HepG2 (cell line): ENCODE results near the gene NOXRED1. TPM values are rescaled to one million over a fixed set of nuclear protein-coding genes. Genes with fewer than 3 reads are reported as not detected.
A peak's percentile ranks its signal among the peaks of the same experiment; 100 is the strongest.

Experiments used
- ATAC-seq: fragments of 200-7000 bp; cut with Tn5 transposase; 3 replicates; pipeline ENCODE4 v1.9.1; 2020; ENCODE audit warnings: mild to moderate bottlenecking, moderate library complexity
- BruUV-seq: library from RNA; stranded (reverse); fragments of 400-500 nt; replicated peaks from 2 replicates; lab custom pipeline; 2021; lab: Mats Ljungman, UMichigan
- CTCF ChIA-PET: fragments of 300-600 bp; formaldehyde crosslinking; extraction: SDS; loops from one replicate; lab custom pipeline; 2021; ENCODE audit warnings: low total read pairs, inconsistent platforms, low intra/inter-chr PET ratio; lab: Yijun Ruan, JAX
- POLR2A ChIA-PET: fragments of 350-600 bp; sonication (Branson Sonifier 250); formaldehyde crosslinking; loops from one replicate; lab custom pipeline; 2020; ENCODE audit warnings: antibody characterized with exemption, inconsistent platforms; lab: Yijun Ruan, JAX
- DNase-seq: peaks from one replicate; pipeline ENCODE4 v3.0.0-alpha.2; 2015; ENCODE audit warnings: low spot score
- FAIRE-seq: peaks from 3 replicates; lab custom pipeline; 2011; peaks lifted over from hg19 to GRCh38; lab: Jason Lieb, UNC
- H2AFZ ChIP-seq: one replicate; pipeline ENCODE4 v1.6.1; 2011; ENCODE audit warnings: low read length, inconsistent platforms
- H3K27ac ChIP-seq: fragments of 300-600 bp; 3 replicates; pipeline ENCODE4 v1.8.0; 2011; ENCODE audit warnings: mixed run types, mild to moderate bottlenecking, mixed read lengths, low read length, inconsistent platforms; ENCODE audit not compliant: insufficient read depth; ENCODE audit errors: extremely low read length
- H3K27me3 ChIP-seq, 2 experiments: fragments of 200-600 bp in 1 of 2; 2 replicates in 1 of 2; 3 replicates in 1 of 2; pipeline versions ENCODE4 v1.6.0 to v1.8.0; 2011; ENCODE audit warnings: low read length in 2 of 2, mild to moderate bottlenecking in 2 of 2, moderate library complexity in 2 of 2, inconsistent platforms in 1 of 2; ENCODE audit not compliant: insufficient read depth in 2 of 2, control insufficient read depth in 1 of 2
- H3K36me3 ChIP-seq, 2 experiments: fragments of 200-600 bp in 1 of 2; replicated peaks in 1 of 2; 2 replicates in 1 of 2; 3 replicates in 1 of 2; pipeline versions ENCODE4 v1.5.1 to v1.8.0; 2011; ENCODE audit warnings: low read length in 2 of 2, inconsistent platforms in 1 of 2; ENCODE audit not compliant: insufficient read depth in 2 of 2, control insufficient read depth in 1 of 2
- H3K4me1 ChIP-seq: 2 replicates; pipeline ENCODE4 v1.5.1; 2012; ENCODE audit warnings: low read length, inconsistent platforms; ENCODE audit not compliant: insufficient read depth
- H3K4me2 ChIP-seq: 2 replicates; pipeline ENCODE4 v1.6.0; 2011; ENCODE audit warnings: low read depth, low read length, inconsistent platforms
- H3K4me3 ChIP-seq, 3 experiments: fragments of 200-600 bp in 1 of 3; sonication (generic), shearing (Covaris generic) in 1 of 3; replicated peaks in 1 of 3; 2 replicates each; pipeline ENCODE4 v1.5.1; 2011 to 2016; ENCODE audit warnings: low read length in 3 of 3, inconsistent platforms in 2 of 3, low read depth in 2 of 3, mild to moderate bottlenecking in 2 of 3, control low read depth in 1 of 3, mixed read lengths in 1 of 3; ENCODE audit not compliant: insufficient read depth in 1 of 3
- H3K79me2 ChIP-seq: one replicate; pipeline ENCODE4 v1.6.1; 2011; ENCODE audit warnings: low read length, inconsistent platforms; ENCODE audit not compliant: insufficient read depth
- H3K9ac ChIP-seq: 2 replicates; pipeline ENCODE4 v1.6.0; 2011; ENCODE audit warnings: mild to moderate bottlenecking, low read depth, low read length, inconsistent platforms; ENCODE audit not compliant: insufficient read depth
- H3K9me3 ChIP-seq: 2 replicates; pipeline ENCODE4 v1.5.1; 2012; ENCODE audit warnings: mild to moderate bottlenecking, low read length
- H4K20me1 ChIP-seq: 2 replicates; pipeline ENCODE4 v1.6.0; 2011; ENCODE audit warnings: inconsistent platforms, mild to moderate bottlenecking, low read length, moderate library complexity; ENCODE audit not compliant: insufficient read depth
- ARNT ChIP-seq: fragments of 450-650 bp; IDR thresholded peaks from 2 replicates; pipeline ENCODE4 v1.6.1; 2017
- BCLAF1 ChIP-seq: fragments of 450-650 bp; IDR thresholded peaks from 2 replicates; pipeline ENCODE4 v1.6.1; 2017; ENCODE audit warnings: mild to moderate bottlenecking
- PHF5A ChIP-seq: IDR thresholded peaks from one replicate; pipeline ENCODE4 v1.6.1; 2018; ENCODE audit warnings: low read depth, missing genetic modification reagents; ENCODE audit not compliant: unreplicated experiment
- POLR2A ChIP-seq, 2 experiments: IDR thresholded peaks; 2 replicates each; pipeline ENCODE4 v1.6.1; 2011; ENCODE audit warnings: low read depth in 2 of 2, low read length in 2 of 2, mild to moderate bottlenecking in 1 of 2, moderate library complexity in 1 of 2; ENCODE audit not compliant: insufficient read depth in 1 of 2
- POLR2AphosphoS2 ChIP-seq: IDR thresholded peaks from 2 replicates; pipeline ENCODE4 v1.6.1; 2011; ENCODE audit warnings: low read depth, low read length, improper control_type of control experiment
- SAP130 ChIP-seq: IDR thresholded peaks from 2 replicates; pipeline ENCODE4 v1.6.1; 2016; ENCODE audit warnings: low read depth
- ZNF10 ChIP-seq: sonication (generic); formaldehyde crosslinking; IDR thresholded peaks from 2 replicates; pipeline ENCODE4 v1.4.0; 2020; ENCODE audit warnings: mild to moderate bottlenecking, low read depth, missing genetic modification reagents, borderline replicate concordance
- ZNF264 ChIP-seq: sonication (generic); formaldehyde crosslinking; IDR thresholded peaks from 2 replicates; pipeline ENCODE4 v1.4.0; 2020; ENCODE audit warnings: missing genetic modification reagents
- WGBS: methylation state at CpG from one replicate; pipeline ENCODE4 v1.1.6; 2017; ENCODE audit warnings: low lambda C conversion rate; 5-methylcytosine and 5-hydroxymethylcytosine counted together
- in situ Hi-C: cut with HindIII; loops from 2 replicates; pipeline ENCODE4 v1.10.0; 2017; ENCODE audit warnings: low pct_unique_long_range_greater_than_20kb; ENCODE audit not compliant: extremely low pct_ligation_motif_present
- intact Hi-C: fragments of 100-400 bp; cut with micrococcal nuclease; formaldehyde crosslinking; loops from one replicate; pipeline ENCODE4 v1.10.0; 2022; ENCODE audit not compliant: unreplicated experiment
- polyA plus RNA-seq, 8 experiments: library from polyadenylated mRNA; depleted of rRNA in 3 of 8; stranded (reverse) in 7 of 8; unstranded in 1 of 8; fragments of >200 nt; fragmentation: Illumina TruSeq in 4 of 8; extraction: Trizol in 4 of 8; gene quantifications; 2 replicates each; pipeline versions ENCODE4 v1.2.1 to v1.2.3, GENCODE V29; 2011 to 2016; ENCODE audit warnings: low read depth in 4 of 8, missing spikeins in 1 of 8, mixed read lengths in 1 of 8; ENCODE audit not compliant: insufficient read depth in 1 of 8
- total RNA-seq, 5 experiments: library from RNA; depleted of rRNA; stranded (reverse); fragments of >200 nt; fragmentation: Illumina TruSeq; extraction: Trizol; gene quantifications; 2 replicates each; pipeline ENCODE4 v1.2.3, GENCODE V29; 2016; ENCODE audit warnings: low read depth in 1 of 5
- TF ChIP-seq, protein P1 (sequence below): sonication (generic); formaldehyde crosslinking; IDR thresholded peaks from 2 replicates; pipeline ENCODE4 v1.4.0; 2020; ENCODE audit warnings: mild to moderate bottlenecking, missing genetic modification reagents
- TF ChIP-seq, protein P2 (sequence below): sonication (generic); formaldehyde crosslinking; IDR thresholded peaks from 2 replicates; pipeline ENCODE4 v1.5.0; 2020; ENCODE audit warnings: mild to moderate bottlenecking, missing genetic modification reagents
- TF ChIP-seq, protein P3 (sequence below): sonication (generic); formaldehyde crosslinking; IDR thresholded peaks from 2 replicates; pipeline ENCODE4 v1.4.0; 2020; ENCODE audit warnings: missing genetic modification reagents
- TF ChIP-seq, protein P4 (sequence below): sonication (generic); formaldehyde crosslinking; IDR thresholded peaks from 2 replicates; pipeline ENCODE4 v1.5.1; 2020; ENCODE audit warnings: mild to moderate bottlenecking, missing genetic modification reagents, moderate library complexity

Gene NOXRED1
- total and polyA plus RNA-seq, 2 of the 13 experiments (the other 11 are each of a cell fraction or from before 2014, with no cell fraction given), result 0.24 to 0.41 TPM

- Histone ChIP-seq H3K4me1 (peaks cover 24% of the 10 kb centered on the region), H3K27ac (peak overlapping the region; percentile 49), H3K4me2 (no peak overlapping the region), H3K9ac (no peak overlapping the region), H2AFZ (no peak overlapping the region), H3K36me3 (peaks cover 13 to 45% of the 10 kb centered on the region in 2 experiments), H3K27me3 (no peaks in the 10 kb centered on the region), H3K79me2 (no peaks in the 10 kb centered on the region), H4K20me1 (no peaks in the 10 kb centered on the region; the same call in 1 of the 2 replicates), H3K4me3 (no peak overlapping the region), H3K9me3 (no peaks in the 10 kb centered on the region)
- CTCF ChIA-PET, result interaction anchor here (1.9 kb wide), 1 partner anchor 10 kb away, joined by 4 read pairs; no protein-coding TSS in a partner anchor
- in situ Hi-C loops (no loop called here), intact Hi-C loops (no loop called here)
- WGBS, result 72% methylated on average over 5 of the region's 14 CpGs
- no peak for FAIRE-seq
- peak; percentile 38 for DNase-seq
- peak; percentile 74 for ATAC-seq
- no TSS peak for BruUV-seq
- POLR2A ChIA-PET, result interaction anchor here (0.7 to 2.0 kb wide), 5 partner anchors 9 to 31 kb away, joined by 3 to 9 read pairs (median 4); partner anchors contain the start of genes AHSA1, ISM2 and VIPAS39
- 0 out of 4 replicates have a peak, but pooled peaks of 1 of the 2 experiments have one; percentile 35 for TF ChIP-seq POLR2A (IDR thresholded peaks at IDR 0.05; ENCODE audit: insufficient read depth in 1 of 2, low read depth in 2 of 2, low read length in 2 of 2)
- no peak for TF ChIP-seq SAP130 (CRISPR knock-in tag)
- TF ChIP-seq PHF5A, result no peak
- TF ChIP-seq, protein P1, sequence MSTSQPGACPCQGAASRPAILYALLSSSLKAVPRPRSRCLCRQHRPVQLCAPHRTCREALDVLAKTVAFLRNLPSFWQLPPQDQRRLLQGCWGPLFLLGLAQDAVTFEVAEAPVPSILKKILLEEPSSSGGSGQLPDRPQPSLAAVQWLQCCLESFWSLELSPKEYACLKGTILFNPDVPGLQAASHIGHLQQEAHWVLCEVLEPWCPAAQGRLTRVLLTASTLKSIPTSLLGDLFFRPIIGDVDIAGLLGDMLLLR (CRISPR knock-in tag), result no peak
- TF ChIP-seq, protein P2, sequence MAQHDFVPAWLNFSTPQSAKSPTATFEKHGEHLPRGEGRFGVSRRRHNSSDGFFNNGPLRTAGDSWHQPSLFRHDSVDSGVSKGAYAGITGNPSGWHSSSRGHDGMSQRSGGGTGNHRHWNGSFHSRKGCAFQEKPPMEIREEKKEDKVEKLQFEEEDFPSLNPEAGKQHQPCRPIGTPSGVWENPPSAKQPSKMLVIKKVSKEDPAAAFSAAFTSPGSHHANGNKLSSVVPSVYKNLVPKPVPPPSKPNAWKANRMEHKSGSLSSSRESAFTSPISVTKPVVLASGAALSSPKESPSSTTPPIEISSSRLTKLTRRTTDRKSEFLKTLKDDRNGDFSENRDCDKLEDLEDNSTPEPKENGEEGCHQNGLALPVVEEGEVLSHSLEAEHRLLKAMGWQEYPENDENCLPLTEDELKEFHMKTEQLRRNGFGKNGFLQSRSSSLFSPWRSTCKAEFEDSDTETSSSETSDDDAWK (CRISPR knock-in tag), result no peak
- TF ChIP-seq BCLAF1, result no peak
- TF ChIP-seq, protein P3, sequence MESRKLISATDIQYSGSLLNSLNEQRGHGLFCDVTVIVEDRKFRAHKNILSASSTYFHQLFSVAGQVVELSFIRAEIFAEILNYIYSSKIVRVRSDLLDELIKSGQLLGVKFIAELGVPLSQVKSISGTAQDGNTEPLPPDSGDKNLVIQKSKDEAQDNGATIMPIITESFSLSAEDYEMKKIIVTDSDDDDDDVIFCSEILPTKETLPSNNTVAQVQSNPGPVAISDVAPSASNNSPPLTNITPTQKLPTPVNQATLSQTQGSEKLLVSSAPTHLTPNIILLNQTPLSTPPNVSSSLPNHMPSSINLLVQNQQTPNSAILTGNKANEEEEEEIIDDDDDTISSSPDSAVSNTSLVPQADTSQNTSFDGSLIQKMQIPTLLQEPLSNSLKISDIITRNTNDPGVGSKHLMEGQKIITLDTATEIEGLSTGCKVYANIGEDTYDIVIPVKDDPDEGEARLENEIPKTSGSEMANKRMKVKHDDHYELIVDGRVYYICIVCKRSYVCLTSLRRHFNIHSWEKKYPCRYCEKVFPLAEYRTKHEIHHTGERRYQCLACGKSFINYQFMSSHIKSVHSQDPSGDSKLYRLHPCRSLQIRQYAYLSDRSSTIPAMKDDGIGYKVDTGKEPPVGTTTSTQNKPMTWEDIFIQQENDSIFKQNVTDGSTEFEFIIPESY (CRISPR knock-in tag), result peak; percentile 92
- TF ChIP-seq ARNT, result no peak
- peak; percentile 49; the same call in 1 of the 2 replicates for TF ChIP-seq ZNF264 (CRISPR knock-in tag)
- no peak for TF ChIP-seq ZNF10
- TF ChIP-seq, protein P4, sequence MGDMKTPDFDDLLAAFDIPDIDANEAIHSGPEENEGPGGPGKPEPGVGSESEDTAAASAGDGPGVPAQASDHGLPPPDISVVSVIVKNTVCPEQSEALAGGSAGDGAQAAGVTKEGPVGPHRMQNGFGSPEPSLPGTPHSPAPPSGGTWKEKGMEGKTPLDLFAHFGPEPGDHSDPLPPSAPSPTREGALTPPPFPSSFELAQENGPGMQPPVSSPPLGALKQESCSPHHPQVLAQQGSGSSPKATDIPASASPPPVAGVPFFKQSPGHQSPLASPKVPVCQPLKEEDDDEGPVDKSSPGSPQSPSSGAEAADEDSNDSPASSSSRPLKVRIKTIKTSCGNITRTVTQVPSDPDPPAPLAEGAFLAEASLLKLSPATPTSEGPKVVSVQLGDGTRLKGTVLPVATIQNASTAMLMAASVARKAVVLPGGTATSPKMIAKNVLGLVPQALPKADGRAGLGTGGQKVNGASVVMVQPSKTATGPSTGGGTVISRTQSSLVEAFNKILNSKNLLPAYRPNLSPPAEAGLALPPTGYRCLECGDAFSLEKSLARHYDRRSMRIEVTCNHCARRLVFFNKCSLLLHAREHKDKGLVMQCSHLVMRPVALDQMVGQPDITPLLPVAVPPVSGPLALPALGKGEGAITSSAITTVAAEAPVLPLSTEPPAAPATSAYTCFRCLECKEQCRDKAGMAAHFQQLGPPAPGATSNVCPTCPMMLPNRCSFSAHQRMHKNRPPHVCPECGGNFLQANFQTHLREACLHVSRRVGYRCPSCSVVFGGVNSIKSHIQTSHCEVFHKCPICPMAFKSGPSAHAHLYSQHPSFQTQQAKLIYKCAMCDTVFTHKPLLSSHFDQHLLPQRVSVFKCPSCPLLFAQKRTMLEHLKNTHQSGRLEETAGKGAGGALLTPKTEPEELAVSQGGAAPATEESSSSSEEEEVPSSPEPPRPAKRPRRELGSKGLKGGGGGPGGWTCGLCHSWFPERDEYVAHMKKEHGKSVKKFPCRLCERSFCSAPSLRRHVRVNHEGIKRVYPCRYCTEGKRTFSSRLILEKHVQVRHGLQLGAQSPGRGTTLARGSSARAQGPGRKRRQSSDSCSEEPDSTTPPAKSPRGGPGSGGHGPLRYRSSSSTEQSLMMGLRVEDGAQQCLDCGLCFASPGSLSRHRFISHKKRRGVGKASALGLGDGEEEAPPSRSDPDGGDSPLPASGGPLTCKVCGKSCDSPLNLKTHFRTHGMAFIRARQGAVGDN (CRISPR knock-in tag), result peak; percentile 38; the same call in 1 of the 2 replicates
- no peak for TF ChIP-seq POLR2AphosphoS2
Observed at GRCh38 chr14:77469067-77469505, 45.8 kb upstream of the NOXRED1 start.
